GM21447 (cell line): Measurements from ENCODE around the gene OR10G6.
"Not testable (repeated sequence)": the region's sequence is repeated elsewhere in the genome, so short reads cannot be mapped to it uniquely, and the experiment has no call there.

Experiments
- ATAC-seq: cut with Tn5 transposase; IDR thresholded peaks from one replicate; pipeline ENCODE4 v1.9.1; 2021; ENCODE audit not compliant: unreplicated experiment

The OR10G6 gene

DNA sequence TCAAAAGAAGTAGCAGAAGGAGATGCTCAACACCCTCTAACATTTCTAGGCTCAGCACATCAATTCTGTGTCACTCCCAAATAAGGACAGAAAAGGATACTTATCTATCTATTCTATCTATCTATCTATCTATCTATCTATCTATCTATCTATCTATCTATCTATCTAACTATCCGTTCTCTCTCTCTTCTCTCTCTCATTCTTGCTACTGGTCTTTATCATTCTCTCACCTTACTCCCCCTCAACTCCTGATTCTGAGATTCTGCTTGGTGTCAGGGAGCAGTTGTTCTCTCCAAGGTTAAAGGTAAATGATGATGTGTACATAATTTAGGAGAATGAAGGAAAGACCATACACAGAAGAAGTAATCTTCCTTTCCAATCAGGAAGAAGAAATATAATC, at the start of gene OR10G6:
Gene OR10G6, minus strand, starts transcription at position 43 of the 400 bp plus-strand sequence. Its CDS starts 0 bp downstream, at position 43.
- no peak for ATAC-seq

- ATAC-seq: no peak
Observed at GRCh38 chr11:124043420-124043819, 48.5 kb upstream of the OR10G6 start.

DNA sequence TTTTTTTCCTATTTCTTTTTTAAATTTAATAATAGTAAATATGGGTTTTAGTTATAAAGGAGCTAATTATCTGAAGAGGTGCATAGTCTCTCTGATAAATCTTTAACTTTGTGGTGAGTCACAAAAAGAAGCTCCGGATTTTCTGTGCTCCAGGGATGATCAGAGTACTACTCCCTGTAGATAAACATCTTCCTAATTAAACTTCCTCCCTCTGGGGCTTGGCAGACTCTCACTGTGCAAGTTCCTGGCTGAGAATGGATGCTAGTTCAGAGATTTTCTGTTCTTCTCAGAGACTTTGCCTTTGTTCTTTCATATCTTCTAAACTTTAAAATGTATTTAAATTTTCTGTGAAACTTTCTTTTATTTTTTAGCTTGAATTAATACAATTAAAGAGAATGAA, 46.3 kb upstream of the OR10G6 start, which contains the start of gene OR10G7:
Gene OR10G7, minus strand, starts transcription at position 72 of the 400 bp plus-strand sequence. CDS start 2,324 bp downstream, outside the sequence.
- ATAC-seq: no peak

- ATAC-seq: no peak
Observed at GRCh38 chr11:124039557-124039956, 44.6 kb upstream of the OR10G6 start.

DNA sequence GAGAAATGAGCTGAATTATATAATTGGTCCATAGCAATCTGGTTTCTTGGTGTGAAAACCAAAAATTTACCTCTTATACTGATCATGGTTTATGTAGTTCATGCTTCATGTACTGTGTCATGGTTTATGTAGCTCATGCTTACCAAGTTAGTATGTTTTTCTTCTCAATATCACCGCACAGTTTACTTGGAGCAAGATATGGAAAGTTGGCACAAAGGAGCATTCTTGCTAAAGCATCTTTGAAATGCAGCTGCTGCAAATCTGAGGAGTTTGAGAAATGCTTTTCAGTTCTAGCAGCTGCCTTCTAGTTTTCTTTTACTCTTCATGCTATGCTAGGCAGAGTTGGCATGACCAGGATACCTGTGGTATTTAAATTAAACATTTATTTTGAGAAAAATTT, 41.7 kb upstream of the OR10G6 start:
- no peak for ATAC-seq

- ATAC-seq: no peak
Observed at GRCh38 chr11:124026498-124026897, 31.5 kb upstream of the OR10G6 start, which contains the start of gene OR10G8. Gene OR10G8 (plus strand): TSS chr11:124026798. CDS start chr11:124029623, 2,825 bp downstream.

- ATAC-seq: not testable (repeated sequence)
Observed at GRCh38 chr11:124015837-124016236, 20.9 kb upstream of the OR10G6 start.

- ATAC-seq: no peak
Observed at GRCh38 chr11:124012697-124013096, 17.7 kb upstream of the OR10G6 start, which contains the start of gene OR10G4. Gene OR10G4 (plus strand): TSS chr11:124012997. CDS start chr11:124015575, 2,578 bp downstream.

DNA sequence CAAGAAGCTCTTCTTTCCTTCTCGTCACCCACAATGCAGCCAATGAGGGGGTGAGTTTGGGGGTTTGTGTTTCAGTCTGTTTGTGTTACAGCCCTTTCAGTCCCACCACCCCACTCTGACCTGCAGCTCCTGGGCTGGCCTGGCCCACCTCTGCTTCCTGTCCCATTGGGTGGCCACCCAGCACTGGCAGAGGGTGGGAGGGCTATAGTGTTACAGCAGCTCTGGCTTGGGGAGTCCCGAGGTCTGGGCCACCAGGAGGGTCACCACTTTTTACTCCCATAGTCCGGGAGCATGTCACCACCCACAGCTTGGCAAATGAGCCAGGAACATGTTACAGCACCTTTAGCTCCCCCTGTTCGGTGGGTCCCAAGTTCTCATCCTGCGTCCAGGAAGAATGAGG, 15.7 kb downstream of the OR10G6 start:
- ATAC-seq: no peak

DNA sequence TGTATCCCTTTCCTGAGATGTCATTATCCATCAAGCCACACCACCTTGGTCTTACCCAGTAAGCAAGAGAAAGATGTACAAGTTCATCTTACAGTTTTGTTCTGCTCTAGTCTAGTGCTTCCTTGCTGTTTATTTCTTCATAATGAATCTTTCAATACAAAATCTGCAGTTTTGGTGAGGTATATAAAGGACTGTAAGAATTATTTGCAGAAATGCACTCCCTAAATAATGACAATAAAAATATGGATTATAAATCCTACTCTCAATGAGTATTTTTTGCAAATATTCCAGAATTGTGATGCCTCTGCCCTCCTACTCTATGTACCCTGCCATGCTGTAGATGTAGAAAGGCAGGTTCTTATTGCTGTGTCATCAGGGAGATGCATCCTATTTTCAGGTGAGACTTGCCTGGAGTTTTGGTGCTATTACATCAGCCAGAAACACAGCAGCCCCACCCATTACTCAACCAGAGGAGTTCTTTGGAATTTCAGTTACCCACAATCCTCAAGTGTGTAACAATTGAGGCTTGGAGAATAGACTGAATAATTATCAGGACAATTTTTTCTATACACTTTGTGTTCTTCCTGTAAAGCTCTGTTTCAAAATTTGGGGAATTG, 17.1 kb downstream of the OR10G6 start, which contains the start of gene OR10S1:
Gene OR10S1, minus strand, starts transcription at position 51 of the 617 bp plus-strand sequence. CDS start 117 bp downstream, outside the sequence.
- no peak for ATAC-seq

- ATAC-seq: no peak
Observed at GRCh38 chr11:123976770-123977560, 18.0 kb downstream of the OR10G6 start.

DNA sequence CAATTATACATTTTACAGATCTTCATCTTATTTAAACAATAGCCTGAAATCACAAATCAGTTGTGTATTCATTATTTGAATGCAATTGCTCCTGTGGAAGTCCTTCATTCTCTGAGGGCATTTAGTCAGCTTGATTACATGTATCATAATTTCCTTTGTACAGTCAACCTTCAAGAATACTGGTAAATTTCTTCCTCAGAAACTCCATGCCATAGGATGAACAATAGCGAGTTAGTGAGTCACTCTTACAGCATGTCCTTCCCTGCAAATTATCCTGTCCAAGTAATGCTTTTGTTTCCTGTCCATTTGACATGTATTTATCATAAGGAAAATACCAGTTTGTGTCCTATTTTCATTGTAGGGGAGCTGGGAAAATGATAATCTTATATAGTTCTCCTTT, 21.1 kb downstream of the OR10G6 start:
- ATAC-seq: no peak

DNA sequence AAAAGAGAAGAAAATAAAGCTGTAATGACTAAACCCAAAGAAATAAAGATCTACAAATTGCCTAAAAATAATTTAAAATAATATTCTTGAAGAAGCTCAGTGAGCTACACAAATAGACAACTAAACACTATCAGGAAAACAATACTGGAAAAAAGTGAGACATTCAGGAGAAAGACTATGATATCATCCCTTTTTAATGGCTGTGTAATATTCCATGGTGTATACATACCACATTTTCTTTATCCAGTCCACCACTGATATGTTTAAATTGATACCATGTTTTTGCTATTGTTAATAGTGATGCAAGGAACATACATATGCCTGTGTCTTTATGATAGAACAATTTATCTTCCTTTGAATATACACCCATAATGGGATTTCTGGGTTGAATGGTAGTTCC, 38.2 kb downstream of the OR10G6 start:
- no peak for ATAC-seq

- no peak for ATAC-seq
Observed at GRCh38 chr11:123945132-123945531, 49.8 kb downstream of the OR10G6 start.
